Stimulated activated CD4-positive, alpha-beta T cell treated with anti-CD3 and anti-CD28 coated beads, Interleukin-2, amount 100 ng/mL, for 48 hours (primary cell): Measurements from ENCODE around the gene LEFTY1.

Experiments used
- DNase-seq, 2 donors: peaks; one replicate each; pipeline ENCODE4 v3.0.0-alpha.2; 2020

LEFTY1 gene

DNA sequence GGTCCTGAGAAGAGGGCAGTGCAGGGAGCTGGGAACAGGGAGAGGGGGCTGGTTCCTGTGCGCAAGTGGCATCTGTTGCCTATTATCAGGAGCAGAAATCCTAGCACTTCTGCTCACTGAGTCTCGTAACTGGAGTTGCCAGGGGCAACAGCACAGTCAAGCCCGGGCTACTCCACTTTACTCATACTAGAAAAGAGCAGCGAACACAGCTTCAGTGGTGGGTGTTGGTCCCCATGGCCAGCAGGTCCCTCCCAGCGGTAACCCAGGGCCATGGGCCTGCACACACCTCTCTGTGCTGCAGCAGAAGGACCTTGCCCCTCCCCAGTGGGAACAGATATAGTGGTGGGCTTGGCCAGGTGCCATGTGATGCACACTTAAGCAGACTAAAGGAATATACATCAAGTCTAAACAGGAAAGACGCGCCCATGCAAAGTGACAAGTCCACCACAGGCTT lies 26.6 kb upstream of the LEFTY1 start:
- no peak for DNase-seq

DNA sequence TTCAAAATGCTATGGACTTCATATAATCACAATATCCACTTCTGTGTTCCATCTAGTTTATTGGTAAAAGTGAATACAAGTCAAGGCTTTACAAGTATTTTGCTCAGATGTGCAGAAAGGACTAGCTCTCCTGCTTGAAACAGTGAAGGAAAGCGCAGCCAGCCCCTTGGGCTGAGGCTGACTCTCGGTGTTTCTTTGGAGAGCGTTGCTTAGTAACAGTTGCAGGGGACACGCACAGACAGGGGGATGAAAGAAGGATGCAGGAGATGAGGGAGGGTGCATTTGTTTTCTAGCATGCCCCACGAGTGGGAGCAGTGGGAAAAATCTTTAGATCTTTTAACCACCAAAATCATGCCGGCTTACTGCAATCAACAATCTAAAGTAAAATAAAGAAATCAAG lies 26.0 kb upstream of the LEFTY1 start:
- DNase-seq: no peak

DNA sequence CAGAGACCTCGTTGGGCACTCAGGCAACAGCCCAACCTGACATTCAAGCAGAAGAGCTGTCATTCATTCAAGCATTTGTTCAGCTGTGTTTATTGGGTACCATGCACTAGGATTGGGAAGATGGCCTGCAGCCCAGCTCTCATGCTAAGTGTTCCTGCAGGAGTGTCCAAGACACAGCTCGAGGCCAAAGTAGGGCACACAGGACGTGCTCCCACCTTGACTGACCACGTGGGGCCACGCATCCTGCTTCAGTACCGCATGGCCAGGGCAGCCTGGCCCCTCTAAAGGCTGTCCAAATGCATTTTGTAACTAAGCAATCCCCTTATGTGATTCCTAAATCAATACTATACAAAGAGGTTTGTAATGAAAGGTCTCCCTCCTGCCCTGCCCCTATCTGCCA lies 25.4 kb upstream of the LEFTY1 start:
- DNase-seq: no peak

DNA sequence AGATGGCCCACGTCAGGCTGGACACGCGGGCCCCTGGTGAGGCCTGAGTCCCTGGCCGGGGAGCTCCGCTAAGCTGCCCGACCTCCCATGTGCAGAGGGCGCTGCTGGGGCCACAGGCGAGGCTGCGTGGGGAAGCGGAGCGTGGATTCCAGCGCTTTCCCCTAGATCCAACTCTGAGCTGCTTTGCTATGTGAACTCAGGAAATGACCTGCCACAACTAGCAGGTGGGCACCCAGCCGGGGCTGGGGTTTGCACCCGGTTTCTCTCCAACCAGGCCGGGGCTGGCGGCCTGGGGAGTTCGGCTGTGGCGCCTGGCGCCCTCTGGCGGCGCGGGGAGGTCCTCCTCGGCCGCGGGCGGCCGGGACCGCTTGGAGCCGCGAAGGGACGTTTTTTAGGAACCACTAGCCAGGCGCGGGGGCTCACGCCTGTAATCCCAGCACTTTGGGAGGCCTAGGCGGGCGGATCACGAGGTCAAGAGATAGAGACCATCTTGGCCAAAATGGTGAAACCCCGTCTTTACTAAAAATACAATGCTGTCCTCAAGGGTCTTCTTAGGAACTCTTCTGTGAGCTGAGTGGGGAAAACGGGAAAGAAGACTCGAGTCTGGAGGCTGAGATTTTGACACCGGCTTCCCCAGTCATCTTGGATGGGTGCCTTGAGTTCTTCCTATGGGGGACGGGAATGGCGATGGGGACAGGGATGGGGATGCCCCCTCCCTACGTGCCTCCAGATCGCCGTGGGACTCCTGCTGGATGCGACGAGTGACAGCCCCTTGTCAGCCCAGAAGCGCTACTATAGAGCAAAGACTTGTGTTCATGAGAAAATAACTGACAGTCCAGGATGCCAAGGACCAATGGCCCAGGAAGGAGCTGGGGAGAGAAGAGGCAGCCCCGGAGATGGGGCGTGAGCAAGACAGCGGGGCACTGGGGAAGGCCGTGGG lies 22.5 kb upstream of the LEFTY1 start:
- peak; percentile 64 to 82 for DNase-seq

DNA sequence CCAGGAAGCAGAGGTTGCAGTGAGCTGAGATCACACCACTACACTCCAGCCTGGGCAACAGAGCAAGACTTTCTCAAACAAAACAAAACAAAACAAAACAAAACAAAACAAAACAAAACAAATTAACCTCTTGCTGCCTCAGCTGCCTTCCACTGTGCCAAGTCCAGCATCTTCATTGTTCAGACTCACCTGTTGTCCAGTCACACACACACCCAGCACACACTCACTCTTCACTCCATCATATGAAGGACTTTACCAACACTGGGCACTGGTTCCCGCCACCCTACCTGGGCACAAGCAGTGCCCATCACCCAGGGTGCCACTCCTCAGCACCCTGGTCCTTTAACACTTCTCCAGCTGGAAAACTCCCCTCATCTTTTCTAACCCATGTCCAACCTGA lies 20.5 kb upstream of the LEFTY1 start:
- no peak for DNase-seq

DNA sequence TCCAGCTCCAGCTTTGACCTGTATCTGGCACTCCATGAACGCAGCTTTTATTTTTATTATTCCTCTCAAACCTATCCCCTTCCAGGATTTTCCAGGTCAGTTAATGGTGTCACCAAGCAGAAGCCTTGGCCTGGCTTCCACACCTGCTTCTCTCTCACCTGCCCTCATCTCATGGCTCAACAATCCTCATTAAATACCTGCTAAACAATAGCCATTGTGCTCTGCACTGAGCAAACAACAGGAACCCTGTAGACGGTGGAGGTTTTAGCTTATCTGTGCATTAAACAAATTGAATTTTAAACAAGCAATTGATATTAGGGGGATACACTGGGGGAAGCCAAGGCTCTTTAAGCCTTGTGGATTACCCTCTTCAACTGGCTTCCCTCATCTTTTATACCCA lies 19.8 kb upstream of the LEFTY1 start:
- no peak for DNase-seq

DNA sequence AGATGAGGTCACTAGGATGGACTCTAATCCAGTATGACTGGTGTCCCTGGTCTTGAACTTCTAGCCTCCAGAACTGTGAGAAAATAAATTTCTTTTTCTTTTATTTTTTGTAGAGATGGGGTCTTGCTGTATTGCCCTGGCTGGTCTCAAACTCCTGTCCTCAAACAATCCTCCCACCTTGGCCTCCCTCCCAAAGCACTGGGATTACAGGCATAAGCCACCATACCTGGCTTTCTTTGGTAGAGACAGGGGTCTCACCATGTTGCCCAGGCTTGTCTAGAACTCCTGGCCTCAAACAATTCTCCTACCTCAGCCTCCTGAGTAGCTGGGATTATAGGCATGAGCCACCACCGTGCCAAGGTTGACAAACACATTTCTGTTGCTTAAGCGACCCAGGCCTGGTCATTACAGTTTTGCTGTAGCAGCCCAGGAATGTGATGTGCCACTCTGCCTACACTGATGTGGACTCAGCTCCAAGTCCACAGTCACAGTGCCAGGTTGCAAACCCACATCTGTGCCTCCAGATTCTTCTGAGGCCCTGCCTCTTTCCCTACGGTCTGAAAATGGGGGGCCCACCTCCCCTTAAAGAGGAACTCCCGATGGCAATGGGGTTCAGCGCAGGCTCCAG lies 19.2 kb upstream of the LEFTY1 start:
- no peak for DNase-seq

DNA sequence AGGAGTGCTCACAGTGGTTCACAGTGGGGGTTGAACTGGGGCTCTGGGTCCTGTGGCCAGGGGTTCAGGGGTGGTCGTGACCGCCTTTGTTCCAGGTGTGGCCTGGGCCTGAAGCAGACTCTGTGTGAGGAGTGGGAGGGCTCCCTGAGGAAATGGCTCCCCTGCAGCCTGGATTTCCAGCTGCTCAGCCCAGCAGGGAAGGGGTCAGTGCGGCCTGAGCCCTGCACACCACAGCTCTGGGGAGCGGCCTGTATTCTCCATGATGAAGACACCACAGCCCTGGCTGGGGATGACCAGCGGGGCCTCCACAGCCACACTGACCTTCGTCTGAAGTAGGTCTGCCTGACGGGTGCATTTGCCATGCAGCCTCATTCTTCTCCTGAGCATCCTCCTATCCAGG lies 18.4 kb upstream of the LEFTY1 start:
- no peak for DNase-seq

DNA sequence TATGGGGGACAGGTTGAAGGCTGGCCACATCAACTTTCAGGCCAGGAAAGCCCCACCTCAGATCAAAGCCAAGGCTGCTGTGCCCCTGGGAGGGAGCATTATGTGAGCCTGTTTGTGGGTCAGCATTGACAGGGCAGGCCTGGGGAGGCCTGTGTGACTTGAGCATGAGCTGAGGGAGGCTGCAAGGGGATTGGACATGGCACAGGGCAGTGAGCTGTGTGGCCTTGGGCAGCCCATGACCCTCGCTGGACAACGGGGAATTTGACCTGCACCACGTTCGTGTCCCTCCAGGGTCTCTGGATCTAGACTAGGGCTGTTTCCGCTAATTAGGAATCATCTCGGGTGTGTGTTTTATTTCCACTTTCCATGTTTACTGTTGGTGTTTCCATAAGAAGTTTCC lies 17.5 kb upstream of the LEFTY1 start:
- DNase-seq: no peak

DNA sequence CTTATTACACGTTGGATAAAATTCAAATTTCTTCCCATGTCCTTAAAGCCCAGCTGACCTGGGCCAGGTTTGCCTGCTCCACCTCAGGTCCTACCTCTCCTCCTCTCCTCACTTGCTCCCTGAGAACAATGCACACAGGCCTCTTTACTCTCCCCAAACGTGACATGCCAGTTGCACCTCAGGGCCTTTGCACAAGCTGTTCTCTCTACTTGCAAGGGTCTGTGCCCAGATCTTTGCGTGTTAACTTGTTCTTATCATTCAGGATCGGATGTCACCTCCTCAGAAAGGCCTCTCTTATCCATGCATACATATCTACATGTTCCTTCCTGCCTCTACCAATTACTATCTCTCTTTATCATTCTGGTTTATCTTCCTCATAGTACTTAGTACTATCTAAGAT lies 14.7 kb upstream of the LEFTY1 start:
- no peak for DNase-seq

DNA sequence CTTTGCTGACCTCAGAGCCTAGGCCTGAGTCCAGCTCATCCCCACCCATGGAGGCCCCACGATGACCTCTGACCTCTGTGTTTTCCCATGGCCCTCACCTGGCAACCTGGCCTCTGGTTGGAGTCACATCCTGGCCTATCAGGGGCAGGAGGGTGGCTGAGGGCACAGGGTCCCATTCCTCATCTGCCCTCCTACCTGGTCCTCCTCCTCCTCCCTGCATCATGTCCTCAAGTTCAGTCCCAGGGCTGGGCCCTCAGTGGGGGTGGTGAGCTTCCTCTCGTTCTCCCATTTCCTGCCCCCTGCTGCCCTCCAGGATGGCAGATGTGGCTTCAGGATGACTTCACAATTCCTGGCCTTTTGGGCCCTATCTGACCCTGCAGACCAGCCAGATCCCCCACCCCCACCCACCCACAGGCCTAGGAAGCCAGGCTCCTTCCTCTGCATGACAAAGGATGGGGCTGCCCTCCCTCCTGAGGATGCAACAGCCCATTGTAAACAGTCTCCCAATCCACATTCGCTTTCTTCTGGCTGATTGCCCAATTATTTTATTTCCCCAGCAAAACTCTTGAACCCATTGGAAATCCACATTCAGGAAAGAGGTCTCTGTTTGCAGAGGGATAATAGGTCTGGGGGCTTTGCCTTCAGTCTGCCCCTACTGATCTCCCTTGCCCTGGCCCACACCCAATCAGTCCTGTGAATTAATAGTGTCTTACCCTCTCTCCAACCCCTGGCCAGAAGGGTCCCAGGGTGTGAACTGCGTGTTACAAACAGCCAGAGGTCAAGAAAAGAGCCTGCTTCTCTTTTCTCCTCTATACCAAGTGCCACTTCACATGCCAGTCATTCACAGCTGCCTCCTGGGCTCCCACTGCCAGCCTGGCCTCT lies 10.3 kb upstream of the LEFTY1 start:
- DNase-seq: no peak

DNA sequence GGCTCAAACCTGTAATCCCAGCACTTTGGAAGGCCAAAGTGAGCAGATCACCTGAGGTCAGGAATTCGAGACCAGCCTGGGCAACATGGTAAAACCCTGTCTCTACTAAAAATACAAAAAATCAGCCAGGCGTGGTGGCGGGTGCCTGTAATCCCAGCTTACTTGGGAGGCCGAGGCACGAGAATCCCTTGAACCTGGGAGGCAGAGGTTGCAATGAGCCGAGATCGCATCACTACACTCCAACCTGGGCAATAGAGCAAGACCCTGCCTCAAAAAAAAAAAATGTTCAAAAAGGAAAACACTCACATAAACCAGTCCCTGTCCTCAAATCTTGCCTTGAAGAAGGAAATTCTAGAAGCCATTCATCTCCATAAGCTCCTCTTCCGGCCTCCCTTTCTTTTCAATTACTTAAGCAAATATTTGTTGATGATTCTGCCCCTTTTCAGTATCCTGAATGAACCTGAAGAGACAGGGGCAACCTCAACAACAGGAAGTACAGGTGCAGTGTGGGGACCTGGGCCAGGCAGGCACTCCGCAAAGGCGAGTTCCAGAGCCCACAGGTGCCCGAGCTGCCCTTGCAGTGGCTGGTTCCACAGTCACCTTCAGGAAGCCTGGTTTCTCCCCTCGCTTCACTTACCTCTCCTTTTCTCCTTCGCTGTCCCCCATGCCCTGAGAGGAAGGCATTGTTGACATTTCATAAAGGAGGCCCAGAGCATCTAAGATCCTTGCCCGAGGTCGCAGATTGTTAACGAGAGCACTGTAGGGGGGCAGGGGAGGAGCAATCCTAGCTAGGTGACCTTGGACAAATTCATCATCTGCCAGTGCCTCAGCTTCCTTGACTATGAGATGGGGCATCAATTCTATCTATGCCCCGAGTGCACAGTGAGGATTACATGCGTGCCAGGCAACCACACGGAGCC lies 8.9 kb upstream of the LEFTY1 start:
- DNase-seq: no peak

DNA sequence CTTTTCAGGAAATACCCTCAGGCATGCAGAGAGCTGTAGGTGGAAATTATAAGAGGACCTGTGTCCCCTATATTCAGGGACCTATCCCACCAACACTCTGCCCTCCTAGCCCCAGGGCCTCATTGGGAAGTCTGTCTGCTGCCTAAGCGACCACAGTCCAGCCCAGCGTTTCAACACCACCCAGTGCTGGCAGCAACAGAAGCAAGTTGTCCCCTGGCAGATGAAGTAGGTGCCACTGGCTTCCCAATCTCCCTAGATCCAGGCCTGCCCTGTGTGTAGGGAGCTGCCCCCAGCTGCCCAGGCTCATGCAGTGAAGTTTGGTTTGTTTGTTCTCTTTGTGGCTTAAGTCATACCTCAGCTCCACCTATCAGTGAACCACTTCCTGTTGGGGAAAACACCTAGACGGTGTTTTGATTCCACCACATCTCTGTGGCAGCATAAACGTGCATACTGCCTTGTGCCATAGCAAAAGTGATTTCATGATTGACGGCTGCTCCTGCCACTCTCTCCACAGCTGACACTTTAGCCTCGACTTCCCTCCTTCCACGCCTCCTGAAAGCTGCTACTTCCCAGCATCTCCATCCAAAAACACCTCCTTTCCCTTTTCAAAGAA lies 8.1 kb upstream of the LEFTY1 start:
- peak; percentile 44 to 52 for DNase-seq

DNA sequence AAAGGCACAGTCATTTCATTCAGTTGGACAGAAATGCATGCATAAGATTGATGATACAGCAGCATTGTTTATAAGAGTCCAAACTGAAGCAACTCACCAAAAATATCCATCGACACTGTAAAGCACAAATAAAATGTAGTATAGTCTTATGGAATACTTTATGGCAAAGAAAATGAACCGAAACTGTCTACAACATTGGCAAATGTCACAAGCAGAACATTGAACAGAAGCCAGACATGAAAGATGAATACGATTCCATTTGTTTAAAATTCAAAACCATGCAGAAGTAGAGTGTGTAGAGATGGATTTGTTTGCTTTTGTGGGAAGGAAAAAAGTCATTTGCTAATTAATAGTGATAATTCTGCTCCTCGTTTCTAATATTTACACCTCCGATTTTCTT lies 7.5 kb upstream of the LEFTY1 start:
- no peak for DNase-seq

DNA sequence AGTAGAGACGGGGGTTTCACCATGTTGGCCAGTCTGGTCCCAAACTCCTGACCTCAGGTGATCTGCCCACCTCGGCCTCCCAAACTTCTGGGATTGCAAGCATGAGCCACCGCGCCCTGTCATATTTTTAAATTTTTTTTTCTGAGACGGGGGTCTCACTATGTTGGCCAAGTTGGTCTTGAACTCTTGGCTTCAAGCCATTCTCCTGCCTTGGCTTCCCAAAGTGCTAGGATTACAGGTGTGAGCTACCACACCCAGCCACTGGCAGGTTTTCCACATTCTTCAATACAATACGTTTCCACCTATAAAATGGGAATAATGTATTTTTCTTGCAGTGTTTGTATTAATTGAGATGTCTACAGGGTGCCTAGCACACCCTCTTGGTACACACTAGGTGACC lies 3.4 kb upstream of the LEFTY1 start:
- DNase-seq: no peak

DNA sequence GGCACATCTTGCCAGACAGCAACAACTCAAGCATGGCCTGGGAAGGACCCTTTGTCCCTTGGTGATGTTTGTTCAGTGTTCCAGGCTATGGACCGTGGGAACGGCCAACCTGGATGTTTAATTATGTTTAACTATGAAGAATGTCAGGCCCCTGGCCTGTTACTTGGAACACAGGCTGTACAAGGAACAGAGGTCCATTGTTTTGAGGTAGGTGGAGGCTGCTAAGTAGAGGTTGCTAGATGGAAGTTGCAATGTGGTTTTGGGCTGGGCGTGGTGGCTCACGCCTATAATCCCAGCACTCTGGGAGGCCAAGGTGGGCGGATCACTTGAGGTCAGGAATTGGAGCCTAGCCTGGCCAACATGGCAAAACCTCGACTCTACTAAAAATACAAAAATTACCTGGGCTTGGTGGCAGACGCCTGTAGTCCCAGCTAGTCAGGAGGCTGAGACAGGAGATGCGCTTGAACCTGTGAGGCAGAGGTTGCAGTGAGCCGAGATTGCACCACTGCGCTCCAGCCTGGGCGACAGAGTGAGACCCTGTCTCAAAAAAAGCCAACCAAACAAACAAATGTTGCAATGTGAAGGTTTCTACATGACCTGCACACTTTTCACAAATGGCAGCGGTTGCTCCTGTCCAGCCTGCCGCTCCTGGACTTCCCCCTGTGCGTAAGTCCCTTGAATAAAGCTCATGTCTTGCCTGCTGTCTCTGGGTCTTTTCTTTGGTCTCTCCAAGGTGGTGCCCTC lies 2.5 kb upstream of the LEFTY1 start:
- DNase-seq: no peak

DNA sequence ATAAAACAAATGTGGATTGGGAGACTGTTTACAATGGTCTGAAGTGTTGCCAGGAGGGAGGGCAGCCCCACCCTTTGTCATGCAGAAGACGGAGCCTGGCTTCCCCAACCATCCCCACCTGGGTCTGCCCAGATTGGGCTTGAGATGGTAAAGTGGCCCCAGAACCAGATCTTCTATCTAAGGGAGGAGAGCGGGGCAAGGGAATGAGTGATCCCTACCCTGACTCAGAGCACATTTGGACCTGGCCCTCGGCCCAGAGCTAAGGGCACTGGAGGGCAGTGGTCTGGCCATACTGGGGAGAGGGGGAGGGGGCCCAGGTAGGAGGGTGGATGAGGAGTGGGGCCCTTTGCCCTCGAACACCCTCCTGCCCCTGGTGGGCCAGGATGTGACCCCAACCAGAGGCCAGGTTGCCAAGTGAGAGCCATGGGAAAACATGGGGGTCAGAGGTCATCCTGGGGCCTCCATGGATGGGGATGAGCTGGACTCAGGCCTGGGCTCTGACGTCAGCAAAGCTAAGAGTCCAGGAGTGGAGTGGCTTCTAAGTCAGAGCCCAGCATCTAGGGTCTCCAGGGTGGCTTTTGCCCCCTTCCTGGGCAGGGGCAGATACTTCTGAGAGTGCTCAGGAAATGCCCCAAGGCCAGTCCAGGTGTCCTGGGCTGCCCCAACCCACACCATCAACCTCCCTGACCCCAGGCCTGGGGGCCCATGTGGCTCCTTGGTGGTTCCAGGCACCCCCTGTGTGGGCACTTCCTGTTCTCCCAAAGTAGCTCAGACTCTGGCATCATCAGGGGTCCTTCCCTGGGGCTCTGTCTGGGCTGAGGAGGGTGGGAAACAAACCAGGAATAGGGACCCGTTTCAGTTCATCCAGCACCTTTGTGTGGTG lies 1.6 kb upstream of the LEFTY1 start:
- no peak for DNase-seq

DNA sequence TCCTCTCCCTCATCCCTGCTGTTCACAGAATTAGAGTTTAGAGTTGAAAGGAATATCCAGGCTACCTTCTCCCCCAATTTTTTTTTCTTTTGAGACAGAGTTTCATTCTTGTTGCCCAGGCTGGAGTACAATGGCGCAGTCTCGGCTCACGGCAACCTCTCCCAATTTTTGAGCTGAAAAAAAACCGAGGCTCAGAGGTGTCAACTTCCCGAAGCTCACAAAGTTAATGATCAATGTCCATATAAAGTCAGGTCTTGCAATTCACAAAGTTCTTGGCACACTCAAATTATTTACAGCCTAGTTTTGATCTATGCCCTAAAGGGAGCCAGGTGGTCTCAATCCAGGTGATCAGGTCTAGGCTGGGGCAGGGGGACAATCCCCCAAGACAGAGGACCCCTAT lies 797 bp upstream of the LEFTY1 start:
- no peak for DNase-seq

DNA sequence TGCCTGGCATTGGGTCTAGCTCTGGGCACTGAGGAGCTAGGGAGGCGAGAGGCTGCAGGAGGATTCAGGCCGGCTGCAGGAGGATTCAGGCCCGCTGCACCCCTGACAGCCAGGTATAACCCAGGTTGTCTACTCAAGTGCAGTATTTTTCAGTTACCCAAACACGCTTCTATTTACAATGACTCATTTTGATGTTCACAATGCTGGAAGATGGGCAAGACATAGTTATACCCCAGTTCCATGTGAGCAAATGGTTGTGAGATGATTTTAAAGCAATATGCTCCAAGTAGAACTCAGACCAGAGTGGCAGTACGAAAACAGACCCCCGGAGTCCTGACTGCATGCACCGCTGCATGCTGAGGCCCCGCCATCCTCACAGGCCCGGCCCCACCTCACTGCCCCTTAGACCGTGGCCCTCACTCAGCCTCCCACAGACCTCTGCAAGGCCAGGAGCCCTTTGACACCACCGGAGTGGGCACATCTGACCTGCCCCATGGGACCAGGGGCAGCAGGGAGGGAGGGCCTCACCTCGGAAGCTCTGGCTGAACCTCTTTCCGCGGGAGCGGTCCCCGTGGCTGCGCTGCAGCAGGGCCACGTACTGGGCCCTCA lies 553 bp downstream of the LEFTY1 start:
- no peak for DNase-seq
